CD4-positive, alpha-beta T cell treated with Interleukin-17A for 4 hours (primary cell): ENCODE results near the gene KCNAB1.
"Not testable (repeated sequence)": the region's sequence is repeated elsewhere in the genome, so short reads cannot be mapped to it uniquely, and the experiment has no call there.

Experiments used
- DNase-seq: peaks from one replicate; pipeline ENCODE4 v3.0.0-alpha.2; 2020; ENCODE audit warnings: mixed read lengths

The KCNAB1 gene

DNA sequence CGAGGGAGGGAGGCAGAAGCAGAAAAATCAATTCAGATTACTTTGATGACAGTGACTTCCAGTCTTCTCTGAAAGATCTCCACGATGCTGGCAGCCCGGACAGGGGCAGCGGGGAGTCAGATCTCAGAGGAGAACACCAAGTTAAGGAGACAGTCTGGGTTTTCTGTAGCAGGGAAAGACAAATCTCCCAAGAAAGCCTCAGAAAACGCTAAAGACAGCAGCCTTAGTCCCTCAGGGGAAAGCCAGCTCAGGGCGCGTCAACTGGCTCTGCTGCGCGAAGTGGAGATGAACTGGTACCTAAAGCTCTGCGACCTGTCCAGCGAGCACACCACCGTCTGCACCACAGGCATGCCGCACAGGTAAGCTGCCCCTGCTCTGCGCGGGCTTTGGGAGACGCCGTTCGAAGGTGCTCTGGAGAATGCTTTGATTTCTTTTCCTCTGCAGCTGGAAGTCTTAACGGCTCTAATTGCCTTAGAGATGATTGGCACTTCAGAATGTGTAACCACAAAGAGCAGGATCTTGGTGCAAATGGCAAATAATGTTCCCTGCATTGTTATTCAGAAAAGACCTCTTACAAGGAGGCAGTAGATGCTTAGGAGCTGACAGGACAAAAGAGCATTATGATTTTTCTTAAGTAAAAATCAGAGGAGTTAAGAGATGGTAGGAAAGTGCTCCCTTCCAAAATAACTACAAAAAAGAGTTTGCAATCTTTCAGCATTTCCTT lies at the start of gene KCNAB1:
Gene KCNAB1, plus strand, starts transcription at position 51 of the 724 bp plus-strand sequence.
- DNase-seq, result no peak

DNA sequence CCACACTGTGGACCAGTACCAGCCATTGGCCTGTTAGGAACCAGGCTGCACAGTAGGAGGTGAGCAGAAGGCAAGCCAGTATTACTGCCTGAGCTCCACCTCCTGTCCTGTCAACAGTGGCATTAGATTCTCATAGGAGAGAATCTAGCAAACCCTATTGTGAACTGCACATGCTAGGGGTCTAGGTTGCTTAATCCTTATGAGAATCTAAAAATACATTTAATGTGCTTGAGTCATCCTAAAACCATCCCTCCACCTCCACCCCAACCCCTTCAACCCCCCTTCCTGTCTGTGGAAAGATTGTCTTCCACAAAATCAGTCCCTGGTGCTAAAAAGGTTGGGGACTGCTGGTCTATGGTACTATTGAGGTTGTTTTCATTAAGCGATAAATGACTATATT lies 49.3 kb upstream of the KCNAB1 start:
- no peak for DNase-seq

DNA sequence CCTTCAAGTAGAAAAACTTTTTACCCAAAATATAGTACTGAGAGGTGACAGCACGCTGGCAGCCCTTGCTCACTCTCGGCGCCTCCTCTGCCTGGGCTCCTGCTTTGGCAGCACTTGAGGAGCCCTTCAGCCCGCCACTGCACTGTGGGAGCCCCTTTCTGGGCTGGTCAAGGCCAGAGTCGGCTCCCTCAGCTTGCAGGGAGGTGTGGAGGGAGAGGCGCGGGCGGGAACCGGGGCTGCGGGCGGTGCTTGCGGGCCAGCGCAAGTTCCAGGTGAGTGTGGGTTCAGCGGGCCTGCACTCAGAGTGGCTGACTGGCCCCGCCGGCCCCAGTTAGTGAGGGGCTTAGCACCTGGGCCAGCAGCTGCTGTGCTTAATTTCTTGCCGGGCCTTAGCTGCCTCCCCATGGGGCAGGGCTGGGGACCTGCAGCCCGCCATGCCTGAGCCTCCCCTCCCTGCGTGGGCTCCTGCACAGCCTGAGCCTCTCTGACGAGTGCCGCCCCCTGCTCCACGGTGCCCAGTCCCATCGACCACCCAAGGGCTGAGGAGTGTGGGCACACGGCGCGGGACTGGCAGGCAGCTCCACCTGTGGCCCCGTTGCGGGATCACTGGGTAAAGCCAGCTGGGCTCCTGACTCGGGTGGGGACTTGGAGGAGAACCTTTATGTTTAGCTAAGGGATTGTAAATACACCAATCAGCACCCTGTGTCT lies 47.3 kb upstream of the KCNAB1 start:
- DNase-seq, result not testable (repeated sequence)

DNA sequence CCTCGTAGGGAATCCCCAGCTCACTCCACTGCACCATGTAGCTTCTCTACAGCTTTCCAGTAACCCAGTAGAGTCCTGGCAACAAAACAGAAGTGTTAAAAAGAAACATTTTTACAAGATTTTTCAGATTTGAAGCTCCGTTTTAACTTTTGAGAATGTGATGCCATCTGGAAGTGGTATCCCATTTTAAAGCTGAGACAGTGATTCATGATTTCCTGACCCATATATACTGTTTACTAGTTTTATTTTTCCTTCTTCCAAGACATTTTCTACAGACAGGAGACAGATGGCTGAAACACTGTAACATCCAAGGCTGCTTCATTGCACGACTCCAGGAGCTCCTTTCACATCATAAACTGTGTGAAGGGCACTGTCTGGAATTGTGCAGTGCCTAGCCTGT lies 30.3 kb upstream of the KCNAB1 start:
- no peak for DNase-seq

DNA sequence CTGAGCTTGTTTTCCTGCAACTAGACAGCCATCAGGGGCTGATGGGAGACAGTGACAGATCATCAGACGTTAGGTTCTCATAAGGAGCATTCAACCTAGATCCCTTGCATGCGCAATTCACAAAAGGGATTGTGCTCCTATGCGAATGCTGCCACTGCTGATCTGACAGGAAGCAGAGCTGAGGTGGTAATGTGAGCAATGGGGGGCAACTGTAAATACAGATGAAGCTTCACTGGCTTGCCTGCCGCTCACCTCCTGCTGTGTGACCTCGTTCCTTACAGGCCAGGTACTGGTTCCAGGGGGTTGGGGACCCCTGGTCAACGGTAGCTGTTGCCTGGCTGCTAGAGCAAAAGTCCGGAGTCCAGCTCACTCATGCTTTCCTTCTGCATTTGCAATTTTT lies 26.4 kb upstream of the KCNAB1 start:
- no peak for DNase-seq

DNA sequence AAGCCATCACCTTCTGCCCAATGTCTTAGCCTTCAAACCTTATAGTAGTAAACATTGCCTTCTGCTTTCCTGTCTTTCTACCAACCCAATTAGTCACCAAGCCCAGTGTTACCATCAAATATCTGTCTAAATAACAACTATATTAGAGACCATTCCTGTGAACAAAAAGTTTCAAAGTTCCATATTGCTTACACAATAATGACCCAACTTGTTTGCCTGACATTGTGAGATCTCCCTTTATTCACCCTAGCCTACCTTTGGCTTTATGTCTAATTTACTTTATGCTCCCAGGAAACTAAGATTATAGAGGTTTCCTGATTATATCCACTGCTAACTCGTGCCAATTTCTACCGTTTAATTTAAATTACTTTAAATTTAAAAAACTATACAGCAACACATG lies 26.0 kb upstream of the KCNAB1 start:
- DNase-seq, result no peak

DNA sequence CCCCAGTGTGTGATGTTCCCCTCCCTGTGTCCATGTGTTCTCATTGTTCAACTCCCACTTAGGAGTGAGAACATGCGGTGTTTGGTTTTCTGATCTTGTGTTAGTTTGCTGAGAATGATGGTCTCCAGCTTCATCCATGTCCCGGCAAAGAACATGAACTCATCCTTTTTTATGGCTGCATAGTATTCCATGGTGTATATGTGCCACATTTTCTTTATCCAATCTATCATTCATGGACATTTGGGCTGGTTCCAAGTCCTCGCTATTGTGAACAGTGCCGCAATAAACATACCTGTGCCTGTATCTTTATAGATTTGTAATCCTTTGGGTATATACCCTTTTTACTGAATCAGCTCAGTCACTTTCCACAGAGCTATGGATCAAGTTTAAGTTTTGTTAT lies 24.7 kb upstream of the KCNAB1 start:
- not testable (repeated sequence) for DNase-seq

DNA sequence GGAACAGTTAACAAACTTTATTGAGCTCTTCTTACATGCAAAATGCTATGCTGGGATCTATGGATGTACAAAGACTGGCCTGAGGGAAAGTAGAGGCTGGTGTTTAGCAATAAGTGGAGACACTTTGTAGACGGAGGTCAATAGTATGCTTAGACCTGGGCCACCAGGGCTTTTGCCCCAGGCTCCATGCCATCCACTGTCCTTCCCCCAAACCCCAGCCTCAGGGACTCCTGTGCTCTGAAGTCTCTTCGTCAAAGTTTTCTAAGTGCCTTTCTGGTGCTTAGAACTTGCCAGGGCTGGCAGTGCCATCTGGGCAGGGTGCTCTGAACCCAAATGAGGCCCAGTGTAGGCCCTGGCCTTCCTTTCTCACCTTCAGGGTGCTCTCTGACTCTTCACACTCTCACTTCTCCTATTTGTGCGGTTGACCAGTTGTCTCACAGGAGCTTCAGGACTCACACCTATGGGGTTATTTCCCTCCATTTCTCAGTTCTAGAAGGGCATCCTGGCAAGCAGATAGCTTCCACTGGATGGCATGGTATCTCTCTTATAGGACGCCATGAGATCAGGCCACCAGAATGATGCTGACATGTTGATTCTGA lies 21.8 kb upstream of the KCNAB1 start:
- no peak for DNase-seq

DNA sequence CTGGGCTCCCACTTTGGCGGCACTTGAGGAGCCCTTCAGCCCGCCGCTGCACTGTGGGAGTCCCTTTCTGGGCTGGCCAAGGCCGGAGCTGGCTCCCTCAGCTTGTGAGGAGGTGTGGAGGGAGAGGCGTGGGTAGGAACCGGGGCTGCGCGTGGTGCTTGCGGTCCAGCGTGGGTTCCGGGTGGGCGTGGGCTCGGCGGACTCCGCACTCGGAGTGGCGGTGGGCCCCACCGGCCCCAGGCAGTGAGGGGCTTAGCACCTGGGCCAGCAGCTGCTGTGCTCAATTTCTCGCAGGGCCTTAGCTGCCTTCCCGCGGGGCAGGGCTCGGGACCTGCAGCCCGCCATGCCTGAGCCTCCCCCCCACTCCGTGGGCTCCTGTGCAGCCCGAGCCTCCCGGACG lies 21.0 kb upstream of the KCNAB1 start:
- not testable (repeated sequence) for DNase-seq

DNA sequence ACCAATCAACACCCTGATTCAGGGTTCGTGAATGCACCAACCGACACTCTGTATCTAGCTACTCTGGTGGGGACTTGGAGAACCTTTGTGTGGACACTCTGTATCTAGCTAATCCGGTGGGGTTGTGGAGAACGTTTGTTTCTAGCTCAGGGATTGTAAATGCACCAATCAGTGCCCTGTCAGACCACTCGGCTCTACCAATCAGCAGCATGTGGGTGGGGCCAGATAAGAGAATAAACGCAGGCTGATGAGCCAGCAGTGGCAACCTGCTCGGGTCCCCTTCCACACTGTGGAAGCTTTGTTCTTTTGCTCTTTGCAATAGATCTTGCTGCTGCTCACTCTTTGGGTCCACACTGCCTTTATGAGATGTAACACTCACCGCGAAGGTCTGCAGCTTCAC lies 20.4 kb upstream of the KCNAB1 start:
- not testable (repeated sequence) for DNase-seq

DNA sequence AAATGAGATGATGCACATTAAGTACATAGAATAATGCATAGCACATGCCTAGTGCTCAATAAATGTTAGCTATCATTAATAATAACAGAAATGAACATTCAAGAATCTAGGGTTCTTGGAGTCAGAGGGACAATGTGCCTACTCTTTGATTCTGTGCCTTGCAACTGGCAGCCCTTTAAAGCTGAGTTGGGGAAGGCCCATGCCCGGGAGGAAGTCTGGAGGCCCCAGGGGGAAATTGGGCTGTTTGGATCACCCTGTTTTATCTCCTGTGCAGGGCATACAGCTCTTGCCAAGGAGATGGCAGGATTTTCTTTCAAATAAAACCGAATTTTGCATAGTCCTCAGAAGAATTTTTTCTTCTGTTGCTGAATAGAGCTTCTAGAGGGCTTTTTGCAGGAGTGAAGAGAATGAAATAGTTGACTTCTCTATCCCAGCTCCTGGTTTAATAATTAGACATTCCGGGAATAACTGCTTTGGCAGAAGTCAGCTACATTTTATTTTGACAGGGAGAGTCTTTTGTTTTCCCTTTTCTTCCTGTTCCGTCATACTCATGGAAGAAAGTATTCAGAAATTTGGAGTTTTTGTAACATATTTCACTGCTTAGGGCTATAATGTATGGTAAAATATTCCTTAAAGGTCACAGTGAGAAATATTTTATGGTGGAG lies 18.0 kb upstream of the KCNAB1 start:
- DNase-seq, result no peak

DNA sequence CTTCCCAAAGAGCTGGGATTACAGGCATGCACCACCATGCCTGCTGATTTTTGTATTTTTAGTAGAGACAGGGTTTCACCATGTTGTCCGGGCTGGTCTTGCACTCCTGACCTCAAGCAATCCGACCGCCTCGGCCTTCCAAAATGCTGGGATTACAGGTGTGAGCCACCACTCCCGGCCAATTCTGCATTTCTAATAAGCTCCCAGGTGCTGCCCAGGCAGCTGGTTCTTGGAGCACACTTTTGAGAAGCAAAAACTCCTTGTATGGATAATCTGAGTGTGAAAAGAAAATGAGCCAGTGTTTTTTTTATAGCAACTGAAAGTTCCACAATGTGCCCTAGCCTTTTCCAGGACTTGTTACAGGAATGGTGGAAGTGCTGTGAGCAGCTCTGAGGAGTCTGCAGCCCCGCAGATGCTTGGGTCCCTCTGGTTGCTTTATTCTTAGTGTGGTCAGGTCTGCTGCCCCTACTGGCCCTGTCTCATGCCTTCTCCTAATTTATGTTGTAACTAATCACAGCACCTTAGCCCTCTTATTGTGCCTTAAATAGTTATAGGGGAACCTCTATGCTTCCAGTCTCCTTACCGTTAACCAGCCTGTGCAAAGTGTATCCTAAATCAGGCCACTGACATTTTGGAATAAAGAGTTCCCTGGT lies 13.5 kb upstream of the KCNAB1 start:
- no peak for DNase-seq

DNA sequence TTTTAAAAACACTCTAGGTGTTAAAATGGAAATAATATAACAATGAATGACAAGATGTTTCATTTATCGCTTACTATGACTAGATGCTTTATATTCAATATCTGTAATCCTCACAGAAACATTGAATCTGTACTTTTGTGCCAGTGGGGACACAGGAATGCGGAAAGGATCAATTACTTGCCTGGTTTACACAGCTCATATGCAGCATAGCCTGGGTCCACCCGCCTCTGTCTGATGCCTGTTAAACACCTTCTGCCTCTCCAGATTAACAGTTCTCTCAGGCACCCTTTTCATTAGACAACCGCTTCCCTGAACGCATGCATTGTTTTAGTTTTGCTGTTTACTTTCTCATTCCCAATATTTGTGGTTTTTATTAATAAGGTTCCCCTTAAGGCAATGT lies 12.9 kb upstream of the KCNAB1 start:
- DNase-seq, result no peak

DNA sequence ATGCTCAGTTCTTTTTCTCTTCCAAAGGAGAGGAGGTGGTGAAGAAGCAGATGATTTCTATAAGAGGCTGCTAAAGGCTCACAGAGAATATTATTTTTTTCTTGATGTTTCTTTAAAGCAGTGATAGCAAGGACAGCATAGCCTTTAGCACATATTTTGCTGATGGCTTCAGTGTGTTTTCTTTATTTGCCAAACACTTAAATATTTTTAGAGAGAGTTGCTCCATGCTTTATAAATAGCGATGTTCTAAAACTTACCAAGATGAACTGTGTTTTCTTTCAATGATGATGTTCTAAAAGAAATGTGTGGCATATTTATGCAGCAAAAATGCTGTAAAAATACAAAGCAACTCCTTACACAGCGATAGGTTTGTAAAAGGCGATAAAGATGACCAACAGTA lies 11.8 kb upstream of the KCNAB1 start:
- DNase-seq, result no peak

DNA sequence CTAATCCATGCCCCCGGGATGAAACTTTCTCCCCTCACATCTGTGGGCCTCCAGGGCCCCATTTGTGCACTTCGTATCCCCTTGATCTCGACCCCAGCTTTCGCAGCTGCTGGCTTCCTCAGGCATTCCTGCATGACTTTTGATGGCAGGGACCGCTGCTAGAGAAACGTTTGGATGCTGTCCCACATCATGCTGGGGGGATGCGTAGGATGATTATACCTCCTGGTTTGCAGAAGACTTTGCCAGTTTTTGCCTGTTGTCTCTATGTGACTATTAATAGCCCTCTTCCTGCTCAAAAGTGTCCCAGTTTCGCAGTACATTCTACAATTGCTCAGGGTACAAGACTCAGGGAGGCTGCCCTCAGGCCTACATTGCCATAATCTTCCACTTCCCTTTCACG lies 10.4 kb upstream of the KCNAB1 start:
- DNase-seq, result no peak

DNA sequence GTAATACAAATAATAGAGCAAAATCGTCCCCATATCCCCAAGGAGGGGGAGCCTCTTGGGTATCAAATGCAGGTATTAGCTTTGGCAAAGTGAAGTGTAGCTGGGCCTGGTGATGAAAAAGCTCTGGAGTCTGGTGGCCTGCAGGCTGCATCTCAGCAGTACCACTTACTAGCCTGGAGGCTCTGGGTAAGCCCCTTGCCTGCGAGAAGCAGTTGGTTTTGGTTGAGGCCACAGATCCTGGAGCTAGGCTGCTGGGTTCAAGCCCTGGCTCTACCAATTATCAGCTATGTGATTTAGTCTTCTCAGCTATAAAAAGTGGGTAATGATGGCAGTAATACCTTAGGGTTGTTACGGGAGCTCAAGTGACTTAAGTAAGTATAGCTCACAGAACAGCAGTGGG lies 6.1 kb downstream of the KCNAB1 start:
- no peak for DNase-seq

DNA sequence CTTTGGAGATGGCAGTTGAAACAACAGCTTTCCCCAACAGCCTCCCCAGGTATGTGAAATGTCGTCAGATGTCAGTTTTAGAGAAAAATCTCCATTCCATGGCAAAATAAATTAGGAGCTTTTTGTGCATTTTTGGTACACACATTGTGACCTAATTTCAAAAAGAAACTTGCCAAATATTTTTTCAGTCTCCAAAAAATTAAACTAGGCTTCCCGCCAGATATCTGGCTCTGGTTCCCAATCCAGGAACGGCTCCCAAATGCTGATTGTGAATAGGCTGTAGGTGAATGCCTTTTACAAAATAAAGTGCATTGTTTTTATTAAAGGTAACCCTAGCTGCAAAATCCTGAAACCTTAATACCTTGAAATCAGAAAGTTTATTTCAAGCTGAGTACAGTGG lies 10.9 kb downstream of the KCNAB1 start:
- no peak for DNase-seq

DNA sequence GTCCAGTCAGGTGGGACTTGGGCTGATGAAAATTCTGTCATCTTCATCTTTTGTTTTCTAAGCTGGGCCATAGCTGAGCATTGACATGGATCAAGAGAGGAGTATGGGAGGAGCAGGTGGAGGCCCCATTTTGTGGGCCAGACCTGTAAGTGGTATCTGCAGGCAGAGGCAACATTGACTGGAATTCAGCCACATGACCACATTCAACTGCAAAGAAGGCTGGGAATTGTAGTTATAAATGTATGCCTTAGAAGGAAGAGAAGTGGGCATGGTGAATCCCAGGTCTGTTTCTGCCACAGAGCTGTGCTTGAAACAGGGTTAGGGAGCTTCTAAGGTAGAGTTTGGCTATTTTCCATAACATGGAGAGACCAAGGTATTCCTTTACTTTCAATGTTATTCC lies 11.4 kb downstream of the KCNAB1 start:
- no peak for DNase-seq

DNA sequence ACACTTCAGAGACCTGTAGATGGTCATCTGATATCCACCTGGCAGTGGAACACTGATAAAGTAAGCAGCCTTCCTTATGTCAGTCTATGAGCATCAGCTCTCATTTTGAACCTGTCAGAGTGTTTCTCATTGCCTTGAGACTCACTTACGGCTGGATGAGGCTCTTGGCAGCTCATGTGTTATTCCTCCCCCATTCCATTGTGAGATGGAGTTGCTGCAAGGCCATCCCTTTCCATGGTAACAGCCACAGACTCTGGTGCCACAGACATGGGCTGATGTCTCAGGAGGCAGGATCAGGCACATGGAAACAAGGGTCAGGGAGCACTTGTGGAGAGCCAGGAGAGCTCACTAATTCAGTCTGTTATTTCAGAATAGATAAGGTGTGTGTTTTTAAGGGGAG lies 11.9 kb downstream of the KCNAB1 start:
- no peak for DNase-seq

DNA sequence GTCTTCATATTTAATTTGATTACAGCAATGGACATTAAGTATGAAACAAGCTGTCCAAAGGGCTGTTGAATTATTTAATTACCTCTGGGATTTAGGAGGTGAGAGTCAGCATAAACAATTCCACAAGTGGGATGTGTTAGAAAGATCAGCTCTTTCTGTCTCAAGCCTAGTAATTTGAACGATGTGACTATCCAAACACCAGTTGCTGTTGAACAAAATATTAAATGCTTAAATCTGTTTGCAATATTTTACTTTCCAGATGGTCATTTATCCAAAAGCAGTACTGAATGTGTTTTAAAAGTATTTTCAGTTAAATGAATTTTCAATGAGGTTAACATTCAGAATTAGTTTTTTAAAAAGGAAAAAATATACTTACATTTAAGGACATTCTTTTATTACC lies 12.7 kb downstream of the KCNAB1 start:
- DNase-seq, result no peak

DNA sequence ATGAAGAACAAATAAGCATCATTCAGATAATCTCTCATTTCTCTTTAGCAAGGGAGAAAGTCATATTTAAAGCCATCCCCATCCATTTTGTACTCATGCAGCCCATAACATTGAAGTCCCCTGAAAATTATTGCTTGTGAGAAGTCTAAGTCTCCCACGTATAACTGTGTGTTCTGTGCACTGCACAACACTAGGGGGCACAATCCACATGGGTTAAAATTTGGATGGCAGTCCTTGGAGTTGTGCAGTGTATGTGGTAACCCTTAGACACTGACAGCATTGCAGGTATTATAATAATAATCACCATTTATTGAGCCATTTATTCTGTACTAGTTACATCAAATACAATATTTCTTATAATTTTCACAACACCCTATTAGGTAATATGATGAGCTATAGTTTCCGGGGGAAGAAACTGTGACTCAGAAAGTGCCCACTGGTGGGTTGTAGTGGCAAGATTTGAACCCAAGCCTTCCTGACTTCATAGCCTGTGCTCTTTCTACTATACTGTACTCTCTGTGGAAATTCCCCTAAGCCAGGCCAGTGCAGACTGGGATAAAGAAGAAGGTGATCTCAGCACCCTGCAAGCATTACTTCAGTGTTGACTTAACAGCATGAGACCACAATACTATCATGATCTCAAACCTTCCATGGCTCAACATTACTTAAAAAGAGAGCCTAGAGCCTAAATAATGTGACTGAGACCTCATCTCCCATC lies 15.7 kb downstream of the KCNAB1 start:
- no peak for DNase-seq

DNA sequence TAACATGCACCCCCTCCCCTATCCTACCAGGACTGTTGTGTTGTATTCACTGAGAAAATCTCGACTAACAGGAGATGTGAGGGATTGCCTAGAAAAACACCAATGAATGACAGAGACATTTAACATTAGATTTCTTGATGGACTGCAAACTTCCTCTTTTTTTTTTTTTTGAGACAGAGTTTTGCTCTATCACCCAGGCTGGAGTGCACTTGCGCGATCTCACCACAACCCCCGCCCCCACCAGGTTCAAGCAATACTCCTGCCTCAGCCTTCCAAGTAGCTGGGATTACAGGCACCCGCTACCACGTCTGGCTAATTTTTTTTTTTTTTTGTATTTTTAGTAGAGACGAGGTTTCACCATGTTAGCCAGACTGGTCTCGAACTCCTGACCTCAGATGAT lies 17.0 kb downstream of the KCNAB1 start:
- DNase-seq, result not testable (repeated sequence)
